PC-9 (cell line): ENCODE data around the gene LARGE1. TPM values are rescaled to one million over a fixed set of nuclear protein-coding genes. Genes with fewer than 3 reads are reported as not detected.

ENCODE experiments used
- BruUV-seq: library from RNA; stranded (reverse); fragments of 400-500 nt; replicated peaks from 2 replicates; lab custom pipeline; 2021; lab: Mats Ljungman, UMichigan
- CTCF ChIA-PET: fragments of 300-600 bp; sonication (Branson Sonifier 250); formaldehyde crosslinking; loops from one replicate; lab custom pipeline; 2022; ENCODE audit warnings: antibody characterized with exemption; lab: Charles Lee
- POLR2A ChIA-PET: fragments of 300-600 bp; sonication (Branson Sonifier 250); formaldehyde crosslinking; loops from one replicate; lab custom pipeline; 2022; ENCODE audit warnings: antibody characterized with exemption; ENCODE audit not compliant: unreplicated experiment; lab: Charles Lee
- DNase-seq, 2 experiments: peaks; one replicate each; pipeline versions ENCODE4 v3.0.0 to v3.0.0-alpha.2; 2015 to 2022; ENCODE audit warnings: mixed read lengths in 1 of 2
- H2AFZ ChIP-seq: fragments of 200-600 bp; sonication (generic); 2 replicates; pipeline ENCODE4 v1.8.1; 2017; ENCODE audit warnings: antibody characterized with exemption
- H3F3A ChIP-seq: fragments of 200-600 bp; sonication (generic); 2 replicates; pipeline ENCODE4 v1.8.1; 2017; ENCODE audit warnings: antibody characterized with exemption, mild to moderate bottlenecking, low read depth; ENCODE audit not compliant: insufficient read depth
- H3K27ac ChIP-seq: fragments of 200-600 bp; sonication (generic); 2 replicates; pipeline ENCODE4 v1.6.1; 2016; ENCODE audit warnings: mixed run types
- H3K27me3 ChIP-seq: fragments of 200-600 bp; sonication (generic); 2 replicates; pipeline ENCODE4 v1.6.1; 2016; ENCODE audit warnings: low read depth, mixed run types; ENCODE audit not compliant: insufficient read depth
- H3K36me3 ChIP-seq: fragments of 200-600 bp; sonication (generic); 2 replicates; pipeline ENCODE4 v1.6.1; 2016; ENCODE audit warnings: low read depth, mixed run types
- H3K4me1 ChIP-seq: fragments of 200-600 bp; sonication (generic); replicated peaks from 2 replicates; pipeline ENCODE4 v1.6.1; 2016; ENCODE audit warnings: mixed run types; ENCODE audit not compliant: insufficient read depth
- H3K4me2 ChIP-seq: fragments of 200-600 bp; sonication (generic); 2 replicates; pipeline ENCODE4 v1.6.1; 2017; ENCODE audit warnings: mixed run types
- H3K4me3 ChIP-seq: fragments of 200-600 bp; sonication (generic); 2 replicates; pipeline ENCODE4 v1.6.1; 2016; ENCODE audit warnings: mixed run types
- H3K79me2 ChIP-seq: fragments of 200-600 bp; sonication (generic); 2 replicates; pipeline ENCODE4 v1.6.1; 2017; ENCODE audit warnings: low read depth, mixed run types
- H3K9me2 ChIP-seq: fragments of 200-600 bp; sonication (generic); 2 replicates; pipeline ENCODE4 v1.8.1; 2017; ENCODE audit warnings: mild to moderate bottlenecking; ENCODE audit not compliant: insufficient read depth
- H3K9me3 ChIP-seq: fragments of 200-600 bp; sonication (generic); 2 replicates; pipeline ENCODE4 v1.8.1; 2016; ENCODE audit warnings: low read depth; ENCODE audit not compliant: insufficient read depth
- H4K20me1 ChIP-seq: fragments of 200-600 bp; sonication (generic); 2 replicates; pipeline ENCODE4 v1.8.1; 2017; ENCODE audit not compliant: insufficient read depth
- EZH2 ChIP-seq: fragments of 200-600 bp; sonication (generic); IDR thresholded peaks from 2 replicates; pipeline ENCODE4 v1.8.0; 2017; ENCODE audit warnings: antibody characterized with exemption, low read depth
- intact Hi-C: fragments of 100-400 bp; cut with micrococcal nuclease; formaldehyde crosslinking; loops from one replicate; pipeline ENCODE4 v1.10.0; 2022; ENCODE audit not compliant: unreplicated experiment
- total RNA-seq: library from RNA; stranded (reverse); gene quantifications from 2 replicates; pipeline ENCODE4 v1.2.3, GENCODE V29; 2021
- TF ChIP-seq, protein P1 (sequence below): fragments of 200-600 bp; sonication (generic); conservative IDR thresholded peaks from 2 replicates; pipeline ENCODE4 v1.6.1; 2017; ENCODE audit warnings: mixed run types, antibody characterized with exemption, mild to moderate bottlenecking, moderate library complexity

Gene LARGE1
- total RNA-seq, 1 experiment from 2014 or later: 12.5 TPM

DNA sequence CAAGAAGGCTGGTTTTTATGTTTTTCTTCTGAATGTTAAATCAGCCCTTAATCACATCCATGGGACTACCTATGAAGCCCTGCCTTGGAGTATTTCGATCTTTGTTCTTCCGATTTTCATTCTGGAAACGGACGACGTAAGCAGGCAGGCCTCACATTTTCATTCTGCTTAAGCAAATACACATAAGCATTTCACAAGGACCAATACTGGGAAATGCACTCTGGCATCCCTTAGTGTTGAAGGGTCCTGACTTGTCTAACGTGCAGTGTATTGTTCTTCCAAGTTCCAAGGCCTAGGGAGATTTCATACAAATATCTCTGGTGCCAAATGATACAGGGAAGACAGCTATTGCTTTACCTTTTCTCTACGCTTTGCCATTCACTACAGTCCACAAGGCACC lies 143.8 kb downstream of the LARGE1 start:
- no peaks in the 10 kb centered on the region for H3K79me2 ChIP-seq
- H3K27ac ChIP-seq: no peak overlapping the region
- H3K9me3 ChIP-seq: no peaks in the 10 kb centered on the region
- no peak for TF ChIP-seq EZH2
- TF ChIP-seq, protein P1, sequence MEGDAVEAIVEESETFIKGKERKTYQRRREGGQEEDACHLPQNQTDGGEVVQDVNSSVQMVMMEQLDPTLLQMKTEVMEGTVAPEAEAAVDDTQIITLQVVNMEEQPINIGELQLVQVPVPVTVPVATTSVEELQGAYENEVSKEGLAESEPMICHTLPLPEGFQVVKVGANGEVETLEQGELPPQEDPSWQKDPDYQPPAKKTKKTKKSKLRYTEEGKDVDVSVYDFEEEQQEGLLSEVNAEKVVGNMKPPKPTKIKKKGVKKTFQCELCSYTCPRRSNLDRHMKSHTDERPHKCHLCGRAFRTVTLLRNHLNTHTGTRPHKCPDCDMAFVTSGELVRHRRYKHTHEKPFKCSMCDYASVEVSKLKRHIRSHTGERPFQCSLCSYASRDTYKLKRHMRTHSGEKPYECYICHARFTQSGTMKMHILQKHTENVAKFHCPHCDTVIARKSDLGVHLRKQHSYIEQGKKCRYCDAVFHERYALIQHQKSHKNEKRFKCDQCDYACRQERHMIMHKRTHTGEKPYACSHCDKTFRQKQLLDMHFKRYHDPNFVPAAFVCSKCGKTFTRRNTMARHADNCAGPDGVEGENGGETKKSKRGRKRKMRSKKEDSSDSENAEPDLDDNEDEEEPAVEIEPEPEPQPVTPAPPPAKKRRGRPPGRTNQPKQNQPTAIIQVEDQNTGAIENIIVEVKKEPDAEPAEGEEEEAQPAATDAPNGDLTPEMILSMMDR: no peak
- no peak overlapping the region for H2AFZ ChIP-seq
- no peak for DNase-seq
- H3K4me2 ChIP-seq: no peak overlapping the region
- POLR2A ChIA-PET: no interaction called here
- H3K4me3 ChIP-seq: no peak overlapping the region
- H3F3A ChIP-seq: no peaks in the 10 kb centered on the region
- H3K4me1 ChIP-seq: no peaks in the 10 kb centered on the region
- no peaks in the 10 kb centered on the region for H3K9me2 ChIP-seq
- CTCF ChIA-PET: no interaction called here
- BruUV-seq: no TSS peak
- H3K27me3 ChIP-seq: no peaks in the 10 kb centered on the region
- intact Hi-C loops: no loop called here
- H4K20me1 ChIP-seq: 0 out of 2 replicates have a peak, but pooled peaks cover 3% of the 10 kb centered on the region
- no peaks in the 10 kb centered on the region for H3K36me3 ChIP-seq

DNA sequence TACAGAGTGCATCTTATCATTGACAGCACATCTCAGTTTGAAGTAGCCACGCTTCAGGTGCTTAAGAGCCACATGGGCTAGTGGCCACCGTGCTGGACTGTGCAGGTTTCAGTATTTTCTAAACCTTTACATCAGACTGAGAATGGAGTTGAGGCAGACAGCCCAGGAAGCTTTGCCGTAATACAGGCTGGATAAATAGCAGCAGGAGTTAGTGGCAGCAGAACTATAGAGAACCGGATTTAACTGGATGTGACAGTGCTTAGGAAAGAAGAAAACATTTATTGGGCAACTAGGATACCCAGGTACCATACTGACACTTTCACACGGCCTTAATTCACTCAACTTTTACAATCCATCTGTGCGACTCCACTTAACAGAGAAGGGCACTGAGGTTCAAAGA lies 145.5 kb downstream of the LARGE1 start:
- H3K4me2 ChIP-seq: no peak overlapping the region
- no peaks in the 10 kb centered on the region for H3K36me3 ChIP-seq
- no peaks in the 10 kb centered on the region for H3K9me3 ChIP-seq
- H2AFZ ChIP-seq: no peak overlapping the region
- TF ChIP-seq, protein P1: no peak
- TF ChIP-seq EZH2: no peak
- POLR2A ChIA-PET: no interaction called here
- DNase-seq: no peak
- intact Hi-C loops: no loop called here
- BruUV-seq: no TSS peak
- H3K4me3 ChIP-seq: no peak overlapping the region
- CTCF ChIA-PET: no interaction called here
- no peak overlapping the region for H3K27ac ChIP-seq
- H3K27me3 ChIP-seq: no peaks in the 10 kb centered on the region
- no peaks in the 10 kb centered on the region for H3F3A ChIP-seq
- H3K9me2 ChIP-seq: no peaks in the 10 kb centered on the region
- H3K79me2 ChIP-seq: no peaks in the 10 kb centered on the region
- H3K4me1 ChIP-seq: no peaks in the 10 kb centered on the region
- 0 out of 2 replicates have a peak, but pooled peaks cover 3% of the 10 kb centered on the region for H4K20me1 ChIP-seq

DNA sequence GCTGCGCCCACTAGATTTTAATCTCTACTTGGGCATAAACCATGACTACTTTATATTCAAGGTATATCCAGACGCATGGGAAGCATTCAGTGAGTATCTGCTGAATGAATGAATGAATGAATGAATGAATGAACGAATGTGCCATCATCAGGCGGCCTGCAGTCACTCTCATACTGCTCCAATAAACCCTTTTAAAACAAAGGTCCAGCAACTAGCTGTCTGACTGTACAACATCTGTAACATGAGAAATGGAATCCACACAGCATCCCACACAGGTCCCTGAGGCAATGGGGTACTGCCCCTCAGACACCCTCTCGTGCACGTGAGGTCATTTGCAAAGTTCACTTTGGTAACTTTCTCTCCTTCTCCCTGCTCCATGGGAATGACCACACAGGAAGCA lies 147.5 kb downstream of the LARGE1 start:
- Histone ChIP-seq H3K4me3 (no peak overlapping the region), H3K27ac (no peak overlapping the region), H3K79me2 (no peaks in the 10 kb centered on the region), H4K20me1 (no peaks in the 10 kb centered on the region), H3K9me2 (no peaks in the 10 kb centered on the region), H2AFZ (no peak overlapping the region), H3K9me3 (no peaks in the 10 kb centered on the region), H3K4me1 (no peaks in the 10 kb centered on the region), H3K36me3 (no peaks in the 10 kb centered on the region), H3F3A (no peaks in the 10 kb centered on the region), H3K4me2 (no peak overlapping the region), H3K27me3 (no peaks in the 10 kb centered on the region)
- intact Hi-C loops: no loop called here
- ChIA-PET POLR2A (no interaction called here), CTCF (no interaction called here)
- TF ChIP-seq, protein P1: no peak
- TF ChIP-seq EZH2: no peak
- no peak for DNase-seq
- BruUV-seq: no TSS peak
